NCI-H69 (cell line): ENCODE data around the gene RAI14.
"Not testable (repeated sequence)": the region's sequence is repeated elsewhere in the genome, so short reads cannot be mapped to it uniquely, and the experiment has no call there.

Source experiments
- DNase-seq: peaks from one replicate; lab custom pipeline; 2025; lab: John Stamatoyannopoulos, UW

RAI14 gene

GRCh38 chr5:34820593-34820992 is 164.5 kb downstream of the RAI14 start:
- DNase-seq = no peak

GRCh38 chr5:34822956-34823715 is 167.0 kb downstream of the RAI14 start:
- no peak for DNase-seq

GRCh38 chr5:34826347-34826746 is 170.2 kb downstream of the RAI14 start:
- no peak for DNase-seq

GRCh38 chr5:34827588-34828506 is 171.7 kb downstream of the RAI14 start:
- DNase-seq = no peak

GRCh38 chr5:34830827-34831226 is 174.7 kb downstream of the RAI14 start:
- DNase-seq = not testable (repeated sequence)

- no peak for DNase-seq
Observed at GRCh38 chr5:34831303-34831702, 175.2 kb downstream of the RAI14 start.

GRCh38 chr5:34832568-34832967 is 176.4 kb downstream of the RAI14 start:
- no peak for DNase-seq

GRCh38 chr5:34833090-34833489 is 177.0 kb downstream of the RAI14 start:
- no peak for DNase-seq

GRCh38 chr5:34833976-34834793 is 178.1 kb downstream of the RAI14 start:
- DNase-seq = peak; percentile 22

- DNase-seq = no peak
Observed at GRCh38 chr5:34834794-34835089, 178.6 kb downstream of the RAI14 start.

GRCh38 chr5:34835664-34836063 is 179.5 kb downstream of the RAI14 start:
- no peak for DNase-seq

GRCh38 chr5:34838785-34839714 is 182.9 kb downstream of the RAI14 start, which contains the start of gene TTC23L:
TTC23L (plus strand) TSS chr5:34839164; CDS start chr5:34840672, 1,508 bp downstream.
- peak; percentile 100 for DNase-seq

- peak; percentile 17 for DNase-seq
Observed at GRCh38 chr5:34841816-34842215, 185.7 kb downstream of the RAI14 start.

GRCh38 chr5:34842554-34842953 is 186.4 kb downstream of the RAI14 start:
- DNase-seq = no peak

- DNase-seq = no peak
Observed at GRCh38 chr5:34843497-34843896, 187.4 kb downstream of the RAI14 start.

- no peak for DNase-seq
Observed at GRCh38 chr5:34844106-34844505, 188.0 kb downstream of the RAI14 start.

GRCh38 chr5:34844999-34845398 is 188.9 kb downstream of the RAI14 start:
- DNase-seq = no peak

- no peak for DNase-seq
Observed at GRCh38 chr5:34847056-34847455, 190.9 kb downstream of the RAI14 start.

- no peak for DNase-seq
Observed at GRCh38 chr5:34847552-34847951, 191.4 kb downstream of the RAI14 start.

- no peak for DNase-seq
Observed at GRCh38 chr5:34848230-34848629, 192.1 kb downstream of the RAI14 start.

GRCh38 chr5:34849253-34849652 is 193.1 kb downstream of the RAI14 start:
- DNase-seq = no peak
